ENCODE results near the gene GDPD5. TPM values are rescaled to one million over a fixed set of nuclear protein-coding genes. Genes with fewer than 3 reads are reported as not detected.

The GDPD5 gene
- total RNA-seq, 2 donors from 2014 or later: 3.0 to 8.6 TPM

- DNase-seq: no peak
- Histone ChIP-seq H3K9me3 (ENCODE audit: control insufficient read depth, low read length) (no peaks in the 10 kb centered on the region), H3K9ac (ENCODE audit: extremely low read depth, low read length, poor library complexity, severe bottlenecking) (no peak overlapping the region), H3K27me3 (ENCODE audit: control insufficient read depth, insufficient read depth, low read length, poor library complexity, severe bottlenecking) (no peaks in the 10 kb centered on the region), H3K36me3 (ENCODE audit: control insufficient read depth, insufficient read depth, low read length) (no peaks in the 10 kb centered on the region), H3K27ac (ENCODE audit: low read depth, low read length) (no peak overlapping the region), H3K4me3 (ENCODE audit: low read length) (no peak overlapping the region), H3K4me1 (ENCODE audit: control insufficient read depth, insufficient read depth, low read length) (no peaks in the 10 kb centered on the region)
- Mint-ChIP-seq H3K4me3 (no peak overlapping the region), H3K9me3 (no peaks in the 10 kb centered on the region), H3K4me1 (peaks cover 10% of the 10 kb centered on the region), H3K36me3 (ENCODE audit: low read depth) (no peaks in the 10 kb centered on the region), H3K27ac (no peak overlapping the region), H3K27me3 (ENCODE audit: insufficient read depth) (no peaks in the 10 kb centered on the region)
- WGBS, 2 experiments (ENCODE audit: insufficient coverage in 1 of 2, insufficient read length in 1 of 2): 88 to 100% methylated on average over 1 of the region's 1 CpG
- no peak for TF ChIP-seq CTCF (conservative IDR thresholded peaks at IDR 0.05)
These were observed 23.6 kb downstream of the GDPD5 start for GRCh38 chr11:75502138-75502537.

- Histone ChIP-seq H3K27ac (ENCODE audit: low read depth, low read length) (no peak overlapping the region), H3K36me3 (ENCODE audit: control insufficient read depth, insufficient read depth, low read length) (no peaks in the 10 kb centered on the region), H3K4me3 (ENCODE audit: low read length) (no peak overlapping the region), H3K4me1 (ENCODE audit: control insufficient read depth, insufficient read depth, low read length) (no peaks in the 10 kb centered on the region), H3K9me3 (ENCODE audit: control insufficient read depth, low read length) (no peaks in the 10 kb centered on the region), H3K27me3 (ENCODE audit: control insufficient read depth, insufficient read depth, low read length, poor library complexity, severe bottlenecking) (no peaks in the 10 kb centered on the region), H3K9ac (ENCODE audit: extremely low read depth, low read length, poor library complexity, severe bottlenecking) (no peak overlapping the region)
- H3K27ac Mint-ChIP-seq: no peak overlapping the region
- no peak for DNase-seq
- 90 to 95% methylated on average over 3 to 4 of the region's 4 CpGs for WGBS, 2 experiments (ENCODE audit: insufficient coverage in 1 of 2, insufficient read length in 1 of 2)
- no peak for TF ChIP-seq CTCF (conservative IDR thresholded peaks at IDR 0.05)
- no peaks in the 10 kb centered on the region for H3K27me3 Mint-ChIP-seq (ENCODE audit: insufficient read depth)
- no peak overlapping the region for H3K4me3 Mint-ChIP-seq
- H3K36me3 Mint-ChIP-seq (ENCODE audit: low read depth): no peaks in the 10 kb centered on the region
- H3K4me1 Mint-ChIP-seq: peaks cover 10% of the 10 kb centered on the region
- H3K9me3 Mint-ChIP-seq: no peaks in the 10 kb centered on the region
These were observed 25.0 kb downstream of the GDPD5 start for GRCh38 chr11:75500742-75501141.

- H3K4me1 Mint-ChIP-seq: peaks cover 10% of the 10 kb centered on the region
- no peaks in the 10 kb centered on the region for H3K27me3 Mint-ChIP-seq (ENCODE audit: insufficient read depth)
- H3K4me3 Mint-ChIP-seq: no peak overlapping the region
- no peaks in the 10 kb centered on the region for H3K36me3 Mint-ChIP-seq (ENCODE audit: low read depth)
- no peaks in the 10 kb centered on the region for H3K9me3 Mint-ChIP-seq
- H3K9ac ChIP-seq (ENCODE audit: extremely low read depth, low read length, poor library complexity, severe bottlenecking): no peak overlapping the region
- 91% methylated on average over 6 to 8 of the region's 8 CpGs for WGBS, 2 experiments (ENCODE audit: insufficient coverage in 1 of 2, insufficient read length in 1 of 2)
- no peak overlapping the region for H3K27ac ChIP-seq (ENCODE audit: low read depth, low read length)
- H3K4me3 ChIP-seq (ENCODE audit: low read length): no peak overlapping the region
- H3K4me1 ChIP-seq (ENCODE audit: control insufficient read depth, insufficient read depth, low read length): no peaks in the 10 kb centered on the region
- no peak for DNase-seq
- no peak for TF ChIP-seq CTCF (conservative IDR thresholded peaks at IDR 0.05)
- no peaks in the 10 kb centered on the region for H3K36me3 ChIP-seq (ENCODE audit: control insufficient read depth, insufficient read depth, low read length)
- no peaks in the 10 kb centered on the region for H3K27me3 ChIP-seq (ENCODE audit: control insufficient read depth, insufficient read depth, low read length, poor library complexity, severe bottlenecking)
- no peaks in the 10 kb centered on the region for H3K9me3 ChIP-seq (ENCODE audit: control insufficient read depth, low read length)
- no peak overlapping the region for H3K27ac Mint-ChIP-seq
These were observed 26.1 kb downstream of the GDPD5 start for GRCh38 chr11:75499423-75500190.
